Neuronal stem cell (in vitro differentiated cells): ENCODE data around the gene CCR9.

ENCODE experiments used
- DNase-seq: peaks from one replicate; pipeline ENCODE4 v3.0.0-alpha.2; 2013; ENCODE audit warnings: low spot score
- H2AFZ ChIP-seq: one replicate; pipeline ENCODE4 v1.6.1; 2013; ENCODE audit warnings: mild to moderate bottlenecking, low read length, inconsistent platforms
- H2AK5ac ChIP-seq: 2 replicates; pipeline ENCODE4 v1.6.1; 2013; ENCODE audit warnings: low read depth, mild to moderate bottlenecking, inconsistent platforms, low read length, moderate library complexity, mixed read lengths
- H2BK120ac ChIP-seq: 2 replicates; pipeline ENCODE4 v1.6.1; 2013; ENCODE audit warnings: low read depth, mild to moderate bottlenecking, inconsistent platforms, low read length, moderate library complexity, mixed read lengths
- H2BK12ac ChIP-seq: one replicate; pipeline ENCODE4 v1.6.1; 2013; ENCODE audit warnings: low read length, inconsistent platforms
- H2BK15ac ChIP-seq: 2 replicates; pipeline ENCODE4 v1.6.1; 2013; ENCODE audit warnings: mild to moderate bottlenecking, low read length, inconsistent platforms, mixed read lengths
- H2BK5ac ChIP-seq: one replicate; pipeline ENCODE4 v1.6.1; 2013; ENCODE audit warnings: inconsistent platforms, mild to moderate bottlenecking, low read length, moderate library complexity
- H3K14ac ChIP-seq: one replicate; pipeline ENCODE4 v1.6.1; 2013; ENCODE audit warnings: low read length, inconsistent platforms
- H3K18ac ChIP-seq: 2 replicates; pipeline ENCODE4 v1.6.1; 2013; ENCODE audit warnings: low read length, inconsistent platforms
- H3K23ac ChIP-seq: 2 replicates; pipeline ENCODE4 v1.6.1; 2013; ENCODE audit warnings: low read depth, mild to moderate bottlenecking, mixed read lengths, low read length, inconsistent platforms; ENCODE audit not compliant: poor library complexity
- H3K27ac ChIP-seq: replicated peaks from 3 replicates; pipeline ENCODE4 v1.5.1; 2013; ENCODE audit warnings: low read length, inconsistent platforms
- H3K27me3 ChIP-seq, 3 experiments: 2 replicates each; pipeline ENCODE4 v1.6.1; 2013; ENCODE audit warnings: low read length in 3 of 3, mild to moderate bottlenecking in 2 of 3, inconsistent platforms in 1 of 3, low read depth in 1 of 3, mixed read lengths in 1 of 3, moderate library complexity in 1 of 3; ENCODE audit not compliant: control insufficient read depth in 3 of 3, insufficient read depth in 3 of 3
- H3K36me3 ChIP-seq, 2 donors: replicated peaks in 1 of 2; 2 replicates each; pipeline ENCODE4 v1.6.1; 2013; ENCODE audit warnings: low read length in 2 of 2; ENCODE audit not compliant: control insufficient read depth in 2 of 2, insufficient read depth in 2 of 2
- H3K4ac ChIP-seq: 2 replicates; pipeline ENCODE4 v1.6.1; 2013; ENCODE audit warnings: inconsistent platforms, mild to moderate bottlenecking, low read length, moderate library complexity
- H3K4me1 ChIP-seq, 2 donors: 1 replicate in 1 of 2; 2 replicates in 1 of 2; pipeline ENCODE4 v1.6.1; 2013; ENCODE audit warnings: low read length in 2 of 2, low read depth in 1 of 2; ENCODE audit not compliant: control insufficient read depth in 2 of 2, insufficient read depth in 1 of 2
- H3K4me2 ChIP-seq: one replicate; pipeline ENCODE4 v1.6.1; 2013; ENCODE audit warnings: mild to moderate bottlenecking, low read length, inconsistent platforms; ENCODE audit not compliant: insufficient read depth, poor library complexity, severe bottlenecking
- H3K4me3 ChIP-seq, 2 donors: 2 replicates each; pipeline ENCODE4 v1.5.1; 2013; ENCODE audit warnings: low read length in 2 of 2, mild to moderate bottlenecking in 2 of 2, inconsistent platforms in 1 of 2, moderate library complexity in 1 of 2
- H3K79me1 ChIP-seq: one replicate; pipeline ENCODE4 v1.6.1; 2013; ENCODE audit warnings: low read depth, mild to moderate bottlenecking, inconsistent platforms, low read length, moderate library complexity
- H3K9ac ChIP-seq: one replicate; pipeline ENCODE4 v1.6.1; 2013; ENCODE audit warnings: mild to moderate bottlenecking, low read depth, low read length, inconsistent platforms; ENCODE audit not compliant: poor library complexity
- H3K9me3 ChIP-seq, 2 donors: replicated peaks in 1 of 2; 2 replicates each; pipeline versions ENCODE3 to v1.6.1; 2013; ENCODE audit warnings: low read length in 2 of 2, mild to moderate bottlenecking in 2 of 2, inconsistent platforms in 1 of 2, low read depth in 1 of 2, mixed read lengths in 1 of 2, moderate library complexity in 1 of 2; ENCODE audit not compliant: control insufficient read depth in 2 of 2, insufficient read depth in 1 of 2
- H4K8ac ChIP-seq: one replicate; pipeline ENCODE4 v1.6.1; 2013; ENCODE audit warnings: low read depth, mild to moderate bottlenecking, inconsistent platforms, low read length, moderate library complexity
- H4K91ac ChIP-seq: one replicate; pipeline ENCODE4 v1.6.1; 2013; ENCODE audit warnings: low read length, low read depth, mild to moderate bottlenecking, inconsistent platforms; ENCODE audit not compliant: poor library complexity
- WGBS, 2 donors: extraction: QIAGEN DNeasy Blood & Tissue Kit; methylation state at CpG; one replicate each; pipeline ENCODE4 v1.1.7; 2013; ENCODE audit warnings: missing lambda C conversion rate in 2 of 2, mixed read lengths in 1 of 2; ENCODE audit not compliant: insufficient read length in 2 of 2, insufficient replicate concordance in 1 of 2; ENCODE audit errors: extremely low coverage in 2 of 2; 5-methylcytosine and 5-hydroxymethylcytosine counted together

CCR9 gene

DNA sequence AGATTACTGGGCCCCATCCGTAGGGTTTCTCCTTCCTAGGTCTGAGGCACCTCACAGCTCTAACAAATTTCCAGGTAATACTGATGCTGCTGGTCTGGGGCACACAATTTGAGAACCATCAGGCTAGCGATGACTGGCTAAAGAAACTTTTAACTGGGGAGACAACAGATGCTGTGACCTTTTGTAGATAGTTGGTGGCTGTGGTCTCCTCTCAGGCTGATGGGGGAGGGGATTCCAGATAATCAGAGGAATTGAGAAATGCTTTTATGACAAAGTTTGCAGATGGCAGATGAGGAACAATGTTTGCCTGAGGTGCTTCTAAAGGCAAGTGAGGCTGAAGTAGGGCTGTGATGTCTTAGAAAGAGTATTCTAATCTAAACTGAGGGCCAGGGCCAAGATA lies 13.8 kb upstream of the CCR9 start:
- Histone ChIP-seq H2BK120ac (no peak overlapping the region), H3K4ac (no peak overlapping the region), H3K4me2 (no peak overlapping the region), H2BK15ac (no peak overlapping the region), H4K91ac (no peak overlapping the region), H2AFZ (no peak overlapping the region), H2BK5ac (no peak overlapping the region), H3K4me3 (no peak overlapping the region), H3K18ac (no peak overlapping the region), H3K23ac (no peak overlapping the region), H2AK5ac (no peak overlapping the region), H3K36me3 (no peaks in the 10 kb centered on the region), H3K9me3 (no peaks in the 10 kb centered on the region), H3K4me1 (no peaks in the 10 kb centered on the region), H4K8ac (no peak overlapping the region), H3K14ac (no peak overlapping the region), H3K79me1 (no peaks in the 10 kb centered on the region), H3K27ac (no peak overlapping the region), H3K9ac (no peak overlapping the region), H3K27me3 (peaks cover 0 to 5% (median 0%) of the 10 kb centered on the region in 3 experiments), H2BK12ac (no peak overlapping the region)
- no CpG with 5 or more reads among the region's 2 CpGs for WGBS, 2 donors
- no peak for DNase-seq

DNA sequence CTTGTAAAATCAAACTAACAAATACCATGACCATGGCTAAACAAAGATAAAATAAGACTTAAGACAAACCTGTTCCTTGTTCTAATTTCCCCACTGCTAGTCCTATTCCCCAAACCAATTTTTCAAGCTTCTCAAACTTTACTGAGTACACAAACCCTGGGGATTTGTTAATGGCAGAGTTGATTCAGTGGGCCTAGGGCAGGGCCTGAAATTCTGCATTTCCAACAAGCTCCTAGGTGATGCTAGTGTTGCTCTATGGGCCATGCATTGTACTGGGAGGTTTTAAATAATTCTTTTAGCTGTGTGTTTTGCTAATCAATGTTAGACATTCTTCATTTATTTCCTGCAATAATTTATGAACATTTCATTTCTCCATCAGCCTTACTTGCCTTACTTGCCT lies 13.3 kb upstream of the CCR9 start:
- no peak overlapping the region for H2BK15ac ChIP-seq
- H2BK5ac ChIP-seq = no peak overlapping the region
- H3K23ac ChIP-seq = no peak overlapping the region
- H2AFZ ChIP-seq = no peak overlapping the region
- H4K8ac ChIP-seq = no peak overlapping the region
- H3K4ac ChIP-seq = no peak overlapping the region
- H3K36me3 ChIP-seq = no peaks in the 10 kb centered on the region
- H3K9ac ChIP-seq = no peak overlapping the region
- H3K18ac ChIP-seq = no peak overlapping the region
- H3K27me3 ChIP-seq = peaks cover 0 to 5% (median 0%) of the 10 kb centered on the region in 3 experiments
- H3K4me1 ChIP-seq = no peaks in the 10 kb centered on the region
- no peaks in the 10 kb centered on the region for H3K9me3 ChIP-seq
- H3K27ac ChIP-seq = no peak overlapping the region
- no peak overlapping the region for H3K14ac ChIP-seq
- no peak overlapping the region for H2BK120ac ChIP-seq
- no peak for DNase-seq
- H4K91ac ChIP-seq = no peak overlapping the region
- no peak overlapping the region for H3K4me2 ChIP-seq
- H3K79me1 ChIP-seq = no peaks in the 10 kb centered on the region
- no peak overlapping the region for H2AK5ac ChIP-seq
- H3K4me3 ChIP-seq = no peak overlapping the region
- H2BK12ac ChIP-seq = no peak overlapping the region

DNA sequence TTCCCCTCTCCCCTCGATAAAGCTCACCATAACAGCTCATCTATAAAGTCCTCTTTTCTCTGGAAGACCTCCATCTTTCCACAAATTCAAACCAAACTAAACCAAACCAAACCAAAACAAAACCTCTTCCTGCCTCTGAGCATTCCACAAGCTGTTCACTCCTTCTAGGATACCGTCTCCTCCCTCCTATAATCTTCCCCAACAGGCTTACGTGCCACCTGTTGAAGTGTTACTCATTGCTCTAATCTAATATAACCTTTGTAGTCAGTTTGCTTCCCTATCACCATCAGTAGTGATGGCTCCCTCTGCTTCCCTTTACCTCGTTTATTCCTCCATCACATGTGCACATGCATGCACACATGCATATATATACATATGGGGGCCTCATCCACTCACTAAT lies 12.7 kb upstream of the CCR9 start:
- no CpG with 5 or more reads among the region's 4 CpGs for WGBS, 2 donors
- Histone ChIP-seq H3K14ac (no peak overlapping the region), H3K4me2 (no peak overlapping the region), H2BK12ac (no peak overlapping the region), H3K27me3 (peaks cover 0 to 5% (median 0%) of the 10 kb centered on the region in 3 experiments), H2AK5ac (no peak overlapping the region), H2BK15ac (no peak overlapping the region), H3K36me3 (no peaks in the 10 kb centered on the region), H3K4me1 (no peaks in the 10 kb centered on the region), H3K27ac (no peak overlapping the region), H3K4ac (no peak overlapping the region), H3K9ac (no peak overlapping the region), H3K79me1 (no peaks in the 10 kb centered on the region), H3K23ac (no peak overlapping the region), H4K8ac (no peak overlapping the region), H4K91ac (no peak overlapping the region), H3K4me3 (no peak overlapping the region), H3K18ac (no peak overlapping the region), H2AFZ (no peak overlapping the region), H3K9me3 (no peaks in the 10 kb centered on the region), H2BK120ac (no peak overlapping the region), H2BK5ac (no peak overlapping the region)
- DNase-seq = no peak

DNA sequence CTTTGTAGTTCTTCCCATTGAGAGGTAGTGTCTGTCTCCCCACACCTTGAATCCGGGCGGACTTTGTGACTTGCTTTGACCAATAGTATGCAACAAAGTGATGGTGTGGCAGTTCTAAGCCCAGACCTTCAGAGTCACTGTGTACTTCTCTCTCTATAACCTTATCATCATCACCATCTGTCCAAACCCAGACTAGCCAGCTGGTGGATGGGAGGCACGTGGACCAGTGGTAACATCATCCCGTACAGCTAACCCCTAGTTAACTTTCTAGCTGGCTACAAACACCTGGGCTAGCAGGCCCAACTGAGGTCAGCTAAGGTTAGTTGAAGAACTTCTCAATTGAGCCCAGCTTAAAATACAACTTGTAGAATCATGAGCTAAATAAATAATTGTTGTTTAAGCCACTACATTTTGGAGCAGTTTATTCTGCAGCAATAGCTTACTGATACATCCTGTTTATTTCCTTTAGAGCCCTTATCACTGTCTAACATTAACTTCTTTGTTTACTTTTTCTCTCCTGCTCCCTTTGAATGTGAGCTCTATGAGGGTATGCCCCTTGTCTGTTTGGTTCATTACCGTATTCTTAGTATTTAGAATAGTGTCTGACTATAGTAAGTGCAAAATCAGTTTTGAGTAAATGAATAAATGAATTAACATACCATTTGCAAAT lies 11.5 kb upstream of the CCR9 start:
- no peak overlapping the region for H3K18ac ChIP-seq
- H2BK15ac ChIP-seq = no peak overlapping the region
- H3K4me1 ChIP-seq = no peaks in the 10 kb centered on the region
- no peaks in the 10 kb centered on the region for H3K79me1 ChIP-seq
- no peaks in the 10 kb centered on the region for H3K9me3 ChIP-seq
- H3K14ac ChIP-seq = no peak overlapping the region
- H2BK12ac ChIP-seq = no peak overlapping the region
- no peak overlapping the region for H2AK5ac ChIP-seq
- H3K4ac ChIP-seq = no peak overlapping the region
- H3K27me3 ChIP-seq = peaks cover 0 to 5% (median 0%) of the 10 kb centered on the region in 3 experiments
- H2BK120ac ChIP-seq = no peak overlapping the region
- H2AFZ ChIP-seq = no peak overlapping the region
- no peak overlapping the region for H2BK5ac ChIP-seq
- H3K27ac ChIP-seq = no peak overlapping the region
- no peak overlapping the region for H3K9ac ChIP-seq
- no peaks in the 10 kb centered on the region for H3K36me3 ChIP-seq
- no peak overlapping the region for H3K23ac ChIP-seq
- H3K4me2 ChIP-seq = no peak overlapping the region
- no peak overlapping the region for H4K8ac ChIP-seq
- no peak overlapping the region for H4K91ac ChIP-seq
- no peak for DNase-seq
- no CpG with 5 or more reads among the region's 5 CpGs for WGBS, 2 donors
- H3K4me3 ChIP-seq = no peak overlapping the region
